ENCODE results near the gene C10orf62.

Gene C10orf62

DNA sequence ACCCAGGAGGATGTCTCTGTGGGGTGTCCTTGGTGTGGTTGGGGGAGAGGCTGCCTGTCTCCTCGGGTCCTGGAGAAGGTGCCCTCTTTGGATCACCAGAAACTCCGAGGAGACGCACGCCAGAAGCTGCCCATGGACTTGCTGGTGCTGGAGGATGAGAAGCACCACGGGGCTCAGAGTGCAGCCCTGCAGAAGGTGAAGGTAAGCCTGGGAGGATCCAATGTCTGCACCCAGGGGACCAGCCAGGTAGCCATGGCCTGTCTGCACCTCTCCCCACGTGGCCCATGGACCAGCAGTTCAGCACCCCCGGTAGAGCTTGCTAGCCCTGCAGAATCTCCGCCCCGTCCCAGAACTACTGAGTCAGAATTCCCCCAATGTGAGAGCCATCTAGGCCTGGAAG is 11.8 kb upstream of the C10orf62 start:
- WGBS: 86% methylated on average over 9 of the region's 9 CpGs
- no peaks in the 10 kb centered on the region for H3K36me3 ChIP-seq (ENCODE audit: insufficient read depth, low read length)
- no peaks in the 10 kb centered on the region for H3K9me3 ChIP-seq (ENCODE audit: insufficient read depth, low read depth, low read length)
- no peak overlapping the region for H3K4me3 ChIP-seq (ENCODE audit: low read length)
- no peaks in the 10 kb centered on the region for H3K27me3 ChIP-seq (ENCODE audit: insufficient read depth, low read length)
- H3K27ac ChIP-seq (ENCODE audit: low read depth, low read length): no peak overlapping the region
- H3K4me1 ChIP-seq (ENCODE audit: insufficient read depth, low read length): peaks cover 8% of the 10 kb centered on the region
- no peak overlapping the region for H3K9ac ChIP-seq (ENCODE audit: low read depth, low read length)

DNA sequence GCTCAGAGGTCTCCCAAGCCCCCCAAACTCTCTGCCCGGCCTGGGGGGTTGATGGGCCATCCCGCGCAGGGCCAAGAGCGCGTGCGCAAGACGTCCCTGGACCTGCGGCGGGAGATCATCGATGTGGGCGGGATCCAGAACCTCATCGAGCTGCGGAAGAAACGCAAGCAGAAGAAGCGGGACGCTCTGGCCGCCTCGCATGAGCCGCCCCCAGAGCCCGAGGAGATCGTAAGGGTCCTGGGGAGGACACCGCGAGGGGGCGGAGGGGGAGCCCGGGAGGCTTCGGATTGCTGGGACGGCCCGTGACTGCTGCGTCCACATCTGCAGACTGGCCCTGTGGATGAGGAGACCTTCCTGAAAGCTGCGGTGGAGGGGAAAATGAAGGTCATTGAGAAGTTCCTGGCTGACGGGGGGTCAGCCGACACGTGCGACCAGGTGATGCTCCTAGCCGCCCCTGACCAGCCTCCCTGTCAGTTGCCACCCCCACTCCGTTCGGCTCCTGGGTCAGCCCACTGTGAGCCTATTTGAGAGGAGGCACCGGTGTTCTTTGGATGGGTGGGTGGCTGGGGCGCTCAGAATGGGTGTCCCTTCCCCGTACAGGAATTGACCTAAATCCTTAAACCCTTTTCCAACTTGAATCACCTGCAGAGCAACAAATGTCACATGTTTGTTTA is 11.2 kb upstream of the C10orf62 start:
- H3K4me1 ChIP-seq (ENCODE audit: insufficient read depth, low read length): peaks cover 8% of the 10 kb centered on the region
- no peak overlapping the region for H3K4me3 ChIP-seq (ENCODE audit: low read length)

DNA sequence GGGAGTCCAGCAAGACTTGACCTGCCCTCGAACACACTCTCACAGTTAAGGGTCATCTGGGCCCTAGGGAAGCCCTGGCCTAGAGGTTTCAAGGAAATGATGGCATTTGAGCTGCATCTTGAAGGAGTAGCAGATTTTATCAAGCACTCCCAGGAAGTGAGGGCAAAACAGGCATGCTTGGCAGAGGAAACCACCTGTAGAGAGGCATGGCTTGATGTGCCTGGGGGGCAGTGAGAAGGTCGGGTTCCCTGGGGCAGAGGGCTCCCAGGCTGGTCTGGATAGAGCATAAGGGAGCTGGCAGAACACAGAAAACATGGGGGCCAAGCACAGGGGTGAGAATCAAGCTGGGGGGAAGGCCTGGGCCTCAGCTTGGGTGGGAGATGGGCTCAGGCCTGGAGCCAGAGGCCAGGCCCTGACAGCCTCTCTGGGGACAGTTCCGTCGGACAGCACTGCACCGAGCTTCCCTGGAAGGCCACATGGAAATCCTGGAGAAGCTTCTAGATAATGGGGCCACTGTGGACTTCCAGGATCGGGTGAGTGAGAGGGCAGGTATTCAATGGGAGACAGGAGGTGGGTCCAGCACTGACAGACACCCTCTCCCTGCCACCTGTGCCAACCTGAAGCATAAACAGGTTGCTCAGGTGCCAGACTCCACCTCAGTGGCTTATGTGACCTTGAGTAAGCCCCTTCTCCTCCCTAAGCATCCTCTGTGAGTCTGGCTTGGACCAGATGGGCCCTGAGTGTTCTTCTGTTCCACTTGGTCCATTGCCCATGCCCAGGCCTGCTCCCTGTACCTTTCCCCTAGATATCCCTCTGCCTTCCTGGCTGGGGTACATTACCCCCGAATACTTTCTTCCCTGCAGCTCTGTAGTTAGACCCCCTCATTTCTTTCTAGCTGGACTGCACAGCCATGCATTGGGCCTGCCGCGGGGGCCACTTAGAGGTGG is 8.8 kb upstream of the C10orf62 start:
- no peaks in the 10 kb centered on the region for H3K27me3 ChIP-seq (ENCODE audit: insufficient read depth, low read length)
- H3K9me3 ChIP-seq (ENCODE audit: insufficient read depth, low read depth, low read length): no peaks in the 10 kb centered on the region
- H3K9ac ChIP-seq (ENCODE audit: low read depth, low read length): no peak overlapping the region
- no peak overlapping the region for H3K27ac ChIP-seq (ENCODE audit: low read depth, low read length)
- no peak overlapping the region for H3K4me3 ChIP-seq (ENCODE audit: low read length)
- no peaks in the 10 kb centered on the region for H3K4me1 ChIP-seq (ENCODE audit: insufficient read depth, low read length)
- 89% methylated on average over 9 of the region's 9 CpGs for WGBS
- H3K36me3 ChIP-seq (ENCODE audit: insufficient read depth, low read length): no peaks in the 10 kb centered on the region

More for the DNA sequence above, 11.2 kb upstream of the C10orf62 start:
- 95% methylated on average over 38 of the region's 40 CpGs for WGBS
- H3K9ac ChIP-seq (ENCODE audit: low read depth, low read length): no peak overlapping the region
- H3K9me3 ChIP-seq (ENCODE audit: insufficient read depth, low read depth, low read length): no peaks in the 10 kb centered on the region
- no peaks in the 10 kb centered on the region for H3K36me3 ChIP-seq (ENCODE audit: insufficient read depth, low read length)
- no peak overlapping the region for H3K27ac ChIP-seq (ENCODE audit: low read depth, low read length)
- no peaks in the 10 kb centered on the region for H3K27me3 ChIP-seq (ENCODE audit: insufficient read depth, low read length)

DNA sequence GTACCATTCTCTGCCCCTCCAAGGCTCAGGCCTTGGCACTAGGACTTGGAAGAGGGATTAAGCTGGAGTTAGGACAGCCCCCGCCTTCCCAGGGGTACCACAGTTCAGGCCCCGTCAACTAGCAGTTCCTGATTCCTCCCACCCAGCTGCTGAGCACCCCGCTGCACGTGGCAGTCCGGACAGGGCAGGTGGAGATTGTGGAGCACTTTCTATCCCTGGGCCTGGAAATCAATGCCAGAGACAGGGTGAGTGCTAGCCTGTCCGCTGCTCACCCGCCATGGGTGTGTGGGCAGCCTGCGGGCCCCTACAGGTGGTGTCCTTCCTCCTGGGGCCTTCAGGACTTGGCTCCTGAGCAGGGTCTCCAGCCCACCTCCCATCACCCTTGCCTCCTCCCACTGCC is 7.4 kb upstream of the C10orf62 start:
- Histone ChIP-seq H3K27me3 (ENCODE audit: insufficient read depth, low read length) (no peaks in the 10 kb centered on the region), H3K4me3 (ENCODE audit: low read length) (no peak overlapping the region), H3K9me3 (ENCODE audit: insufficient read depth, low read depth, low read length) (no peaks in the 10 kb centered on the region), H3K36me3 (ENCODE audit: insufficient read depth, low read length) (no peaks in the 10 kb centered on the region), H3K27ac (ENCODE audit: low read depth, low read length) (no peak overlapping the region), H3K9ac (ENCODE audit: low read depth, low read length) (no peak overlapping the region), H3K4me1 (ENCODE audit: insufficient read depth, low read length) (no peaks in the 10 kb centered on the region)
- WGBS: 97% methylated on average over 8 of the region's 8 CpGs

DNA sequence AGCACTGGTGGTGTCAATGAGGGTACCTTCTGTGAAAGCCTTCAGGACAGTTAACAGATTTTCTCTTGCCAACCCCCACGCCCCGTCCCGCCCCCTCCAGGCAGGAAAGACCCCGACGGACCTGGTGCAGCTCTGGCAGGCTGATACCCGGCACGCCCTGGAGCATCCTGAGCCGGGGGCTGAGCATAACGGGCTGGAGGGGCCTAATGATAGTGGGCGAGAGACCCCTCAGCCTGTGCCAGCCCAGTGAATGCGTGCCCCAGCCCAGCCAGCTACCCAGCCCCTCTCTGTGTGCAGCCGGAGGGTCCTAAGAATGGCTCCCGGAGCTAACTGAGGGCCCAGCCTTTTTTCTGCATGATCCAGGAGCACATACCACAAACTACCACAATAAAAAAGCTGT is 6.0 kb upstream of the C10orf62 start:
- WGBS: 94% methylated on average over 13 of the region's 13 CpGs
- no peak overlapping the region for H3K9ac ChIP-seq (ENCODE audit: low read depth, low read length)
- H3K27ac ChIP-seq (ENCODE audit: low read depth, low read length): no peak overlapping the region
- H3K9me3 ChIP-seq (ENCODE audit: insufficient read depth, low read depth, low read length): no peaks in the 10 kb centered on the region
- no peak overlapping the region for H3K4me3 ChIP-seq (ENCODE audit: low read length)
- H3K36me3 ChIP-seq (ENCODE audit: insufficient read depth, low read length): no peaks in the 10 kb centered on the region
- H3K27me3 ChIP-seq (ENCODE audit: insufficient read depth, low read length): no peaks in the 10 kb centered on the region
- no peaks in the 10 kb centered on the region for H3K4me1 ChIP-seq (ENCODE audit: insufficient read depth, low read length)

DNA sequence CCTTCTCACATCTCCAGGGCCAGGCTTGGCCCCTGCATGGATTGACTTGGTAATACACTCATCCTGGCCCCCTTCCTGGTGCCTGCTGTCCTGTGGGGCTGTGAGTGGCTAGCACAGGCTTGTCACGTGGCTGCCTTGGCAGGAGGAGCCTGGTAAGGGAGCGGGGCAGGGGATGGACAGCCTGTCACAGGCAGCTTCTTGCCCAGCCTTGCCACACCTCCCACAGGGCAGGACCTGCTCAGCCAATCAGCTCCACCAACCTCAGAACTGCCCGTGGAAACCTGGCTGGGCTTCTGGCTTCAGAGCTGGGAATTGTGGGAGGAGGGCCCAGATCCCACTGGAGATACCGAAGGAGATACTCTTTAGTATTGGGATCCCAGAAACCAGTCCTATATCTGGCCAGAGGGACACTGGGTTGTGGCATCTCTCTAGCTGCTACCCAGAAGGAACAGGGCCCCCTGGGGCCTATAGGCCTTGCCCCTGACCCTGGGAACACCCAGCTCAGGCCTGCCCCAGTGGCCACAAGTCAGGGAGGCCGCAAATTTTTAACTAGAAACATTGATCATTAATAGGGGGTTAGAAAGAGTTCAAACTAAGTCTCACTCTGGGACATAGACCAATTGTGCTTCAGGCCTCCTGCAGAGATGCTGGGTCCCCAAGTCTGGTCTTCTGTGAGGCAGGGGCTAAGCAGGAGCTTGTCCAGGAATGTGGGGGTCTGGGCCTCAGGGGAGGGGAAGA is 5.3 kb upstream of the C10orf62 start, which contains the start of gene HOGA1:
Gene HOGA1, plus strand, starts transcription at position 330 of the 738 bp plus-strand sequence. Its CDS starts 315 bp downstream, at position 645.
- Histone ChIP-seq H3K36me3 (ENCODE audit: insufficient read depth, low read length) (no peaks in the 10 kb centered on the region), H3K9ac (ENCODE audit: low read depth, low read length) (no peak within 1 kb of the TSS), H3K4me1 (ENCODE audit: insufficient read depth, low read length) (no peaks in the 10 kb centered on the region), H3K27me3 (ENCODE audit: insufficient read depth, low read length) (no peaks in the 10 kb centered on the region), H3K4me3 (ENCODE audit: low read length) (no peak within 1 kb of the TSS), H3K27ac (ENCODE audit: low read depth, low read length) (no peak within 1 kb of the TSS), H3K9me3 (ENCODE audit: insufficient read depth, low read depth, low read length) (no peaks in the 10 kb centered on the region)
- 67% methylated on average over 5 of the region's 5 CpGs for WGBS

DNA sequence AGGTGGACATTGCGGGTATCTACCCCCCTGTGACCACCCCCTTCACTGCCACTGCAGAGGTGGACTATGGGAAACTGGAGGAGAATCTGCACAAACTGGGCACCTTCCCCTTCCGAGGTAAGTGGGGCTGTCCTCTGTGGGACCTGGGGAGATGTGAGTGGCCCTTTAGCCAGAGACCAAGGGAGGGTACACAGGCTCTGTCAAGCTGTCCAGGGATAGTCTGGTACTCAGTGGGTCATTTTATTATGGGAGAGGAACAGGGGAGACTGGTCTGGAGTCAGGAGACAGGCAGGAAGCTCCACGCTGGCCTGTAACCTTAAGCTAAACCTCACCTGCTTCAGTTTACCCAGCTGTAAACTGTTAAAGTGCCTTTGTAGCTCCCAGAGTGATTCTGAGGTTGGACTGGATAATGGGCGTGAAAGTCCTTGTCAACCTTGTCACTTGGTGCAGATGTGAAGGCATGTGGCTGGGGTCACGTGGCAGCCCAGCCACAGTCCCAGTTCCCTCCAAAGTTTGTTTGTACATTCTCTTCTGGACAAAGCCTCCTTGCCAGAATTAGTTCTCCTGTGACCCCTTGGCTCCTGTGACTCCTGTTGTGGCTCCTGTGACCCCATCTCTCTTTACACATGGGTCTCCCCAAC is 4.6 kb upstream of the C10orf62 start:
- Histone ChIP-seq H3K4me1 (ENCODE audit: insufficient read depth, low read length) (no peaks in the 10 kb centered on the region), H3K9me3 (ENCODE audit: insufficient read depth, low read depth, low read length) (no peaks in the 10 kb centered on the region), H3K4me3 (ENCODE audit: low read length) (no peak overlapping the region), H3K27me3 (ENCODE audit: insufficient read depth, low read length) (no peaks in the 10 kb centered on the region), H3K27ac (ENCODE audit: low read depth, low read length) (no peak overlapping the region), H3K9ac (ENCODE audit: low read depth, low read length) (no peak overlapping the region), H3K36me3 (ENCODE audit: insufficient read depth, low read length) (no peaks in the 10 kb centered on the region)
- WGBS: 94% methylated on average over 4 of the region's 5 CpGs

DNA sequence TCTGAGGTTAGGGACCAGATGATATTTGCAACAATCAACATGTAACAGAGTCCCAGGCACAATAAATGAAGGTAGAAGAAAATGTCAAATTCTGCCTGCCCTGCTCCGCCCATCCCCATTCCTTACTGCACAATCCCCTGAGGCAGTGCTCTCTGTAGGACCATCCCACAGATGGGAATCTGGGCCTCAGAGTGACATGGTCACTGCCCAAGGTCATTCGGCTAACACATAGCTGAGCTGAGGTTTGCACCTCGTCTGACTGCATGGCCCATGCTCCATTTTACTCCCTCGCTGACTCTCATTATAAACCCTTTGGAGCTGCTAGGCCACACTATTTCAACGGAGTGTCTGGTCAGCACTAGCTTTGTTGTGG is 4.1 kb upstream of the C10orf62 start:
- 89% methylated on average over 5 of the region's 5 CpGs for WGBS
- no peaks in the 10 kb centered on the region for H3K36me3 ChIP-seq (ENCODE audit: insufficient read depth, low read length)
- no peaks in the 10 kb centered on the region for H3K9me3 ChIP-seq (ENCODE audit: insufficient read depth, low read depth, low read length)
- H3K4me1 ChIP-seq (ENCODE audit: insufficient read depth, low read length): no peaks in the 10 kb centered on the region
- H3K9ac ChIP-seq (ENCODE audit: low read depth, low read length): no peak overlapping the region
- H3K27ac ChIP-seq (ENCODE audit: low read depth, low read length): no peak overlapping the region
- H3K4me3 ChIP-seq (ENCODE audit: low read length): no peak overlapping the region
- no peaks in the 10 kb centered on the region for H3K27me3 ChIP-seq (ENCODE audit: insufficient read depth, low read length)

DNA sequence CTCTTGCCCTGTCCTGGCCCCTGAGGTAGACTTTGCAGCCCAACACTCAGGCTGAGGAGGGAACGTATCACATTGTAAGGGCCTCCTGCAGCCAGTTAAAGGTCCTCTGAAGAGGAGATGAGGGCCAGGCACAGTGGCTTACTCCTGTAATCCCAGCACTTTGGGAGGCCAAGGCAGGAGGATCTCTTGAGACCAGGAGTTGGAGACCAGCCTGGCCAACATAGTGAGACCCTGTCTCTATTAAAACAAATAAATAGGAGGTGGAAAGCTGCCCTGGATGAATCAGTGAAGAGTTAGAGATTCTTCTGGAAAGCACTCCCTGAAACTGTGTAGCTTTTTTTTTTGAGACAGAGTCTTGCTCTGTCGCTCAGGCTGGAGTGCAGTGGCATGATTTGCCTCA is 2.3 kb upstream of the C10orf62 start:
- Histone ChIP-seq H3K27me3 (ENCODE audit: insufficient read depth, low read length) (no peaks in the 10 kb centered on the region), H3K4me1 (ENCODE audit: insufficient read depth, low read length) (no peaks in the 10 kb centered on the region), H3K27ac (ENCODE audit: low read depth, low read length) (no peak overlapping the region), H3K36me3 (ENCODE audit: insufficient read depth, low read length) (no peaks in the 10 kb centered on the region), H3K4me3 (ENCODE audit: low read length) (no peak overlapping the region), H3K9ac (ENCODE audit: low read depth, low read length) (no peak overlapping the region), H3K9me3 (ENCODE audit: insufficient read depth, low read depth, low read length) (no peaks in the 10 kb centered on the region)
- 89% methylated on average over 2 of the region's 2 CpGs for WGBS

DNA sequence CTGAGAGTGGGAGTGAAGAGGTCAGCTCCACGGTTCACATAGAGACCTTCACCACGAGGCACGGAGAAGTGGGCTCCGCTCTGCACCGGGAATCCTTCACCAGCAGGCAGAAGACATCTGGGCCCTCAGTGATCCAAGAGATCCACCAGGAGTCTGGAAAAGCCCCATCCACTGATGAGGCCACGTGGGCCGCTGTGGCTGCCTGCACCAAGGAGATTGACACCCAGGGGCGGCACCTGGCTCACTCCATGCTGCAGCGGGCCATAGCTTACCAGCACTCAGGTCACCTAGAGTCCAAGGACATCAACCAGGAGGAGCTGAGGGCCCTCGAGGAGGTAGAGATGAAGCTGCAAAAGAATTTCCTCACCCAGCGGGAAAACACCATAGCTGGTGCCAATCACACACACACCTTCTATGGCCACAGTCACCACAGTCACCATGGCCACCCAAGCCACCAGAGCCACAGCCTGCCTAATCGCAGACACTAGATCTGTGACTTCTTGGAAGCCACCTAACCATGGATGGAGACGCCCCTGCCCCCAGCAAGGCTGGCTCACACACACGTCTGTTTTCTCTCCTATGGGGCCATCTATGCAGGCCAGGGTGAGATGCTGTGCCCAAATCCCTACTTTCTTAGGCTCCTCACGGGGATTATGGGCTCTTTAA is 694 bp downstream of the C10orf62 start:
- Histone ChIP-seq H3K36me3 (ENCODE audit: insufficient read depth, low read length) (no peaks in the 10 kb centered on the region), H3K9ac (ENCODE audit: low read depth, low read length) (no peak overlapping the region), H3K27me3 (ENCODE audit: insufficient read depth, low read length) (no peaks in the 10 kb centered on the region), H3K4me1 (ENCODE audit: insufficient read depth, low read length) (no peaks in the 10 kb centered on the region), H3K4me3 (ENCODE audit: low read length) (no peak overlapping the region), H3K27ac (ENCODE audit: low read depth, low read length) (no peak overlapping the region), H3K9me3 (ENCODE audit: insufficient read depth, low read depth, low read length) (no peaks in the 10 kb centered on the region)
- 96% methylated on average over 15 of the region's 15 CpGs for WGBS

Data from HUES64 (cell line).